ENCODE data around the gene IKZF2. TPM values are rescaled to one million over a fixed set of nuclear protein-coding genes. Genes with fewer than 3 reads are reported as not detected.

IKZF2 gene
- total RNA-seq, 1 experiment from 2014 or later = 1.6 TPM

GRCh38 chr2:212977152-212977551 lies 174.3 kb downstream of the IKZF2 start (continued):
- TF ChIP-seq REST (IDR thresholded peaks at IDR 0.05; ENCODE audit: low read depth) (no peak), ZFX (IDR thresholded peaks at IDR 0.05) (no peak), SP1 (IDR thresholded peaks at IDR 0.05; ENCODE audit: low read depth) (no peak), JUND (IDR thresholded peaks at IDR 0.05) (no peak), POLR2AphosphoS5 (IDR thresholded peaks at IDR 0.05; ENCODE audit: low read depth, low read length) (no peak), EZH2phosphoT487 (IDR thresholded peaks at IDR 0.05; ENCODE audit: borderline replicate concordance) (no peak), SRF (IDR thresholded peaks at IDR 0.05; ENCODE audit: low read depth) (no peak), EGR1 (IDR thresholded peaks at IDR 0.05; ENCODE audit: low read depth) (no peak), ZNF274 (IDR thresholded peaks at IDR 0.05; ENCODE audit: low read depth, low read length) (no peak), EZH2 (IDR thresholded peaks at IDR 0.05) (no peak), FOSL1 (IDR thresholded peaks at IDR 0.05; ENCODE audit: low read depth) (no peak)
- TF ChIP-seq, protein P1, sequence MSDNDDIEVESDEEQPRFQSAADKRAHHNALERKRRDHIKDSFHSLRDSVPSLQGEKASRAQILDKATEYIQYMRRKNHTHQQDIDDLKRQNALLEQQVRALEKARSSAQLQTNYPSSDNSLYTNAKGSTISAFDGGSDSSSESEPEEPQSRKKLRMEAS (IDR thresholded peaks at IDR 0.05) = no peak
- TF ChIP-seq, protein P2, sequence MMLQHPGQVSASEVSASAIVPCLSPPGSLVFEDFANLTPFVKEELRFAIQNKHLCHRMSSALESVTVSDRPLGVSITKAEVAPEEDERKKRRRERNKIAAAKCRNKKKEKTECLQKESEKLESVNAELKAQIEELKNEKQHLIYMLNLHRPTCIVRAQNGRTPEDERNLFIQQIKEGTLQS (IDR thresholded peaks at IDR 0.05) = no peak

DNA sequence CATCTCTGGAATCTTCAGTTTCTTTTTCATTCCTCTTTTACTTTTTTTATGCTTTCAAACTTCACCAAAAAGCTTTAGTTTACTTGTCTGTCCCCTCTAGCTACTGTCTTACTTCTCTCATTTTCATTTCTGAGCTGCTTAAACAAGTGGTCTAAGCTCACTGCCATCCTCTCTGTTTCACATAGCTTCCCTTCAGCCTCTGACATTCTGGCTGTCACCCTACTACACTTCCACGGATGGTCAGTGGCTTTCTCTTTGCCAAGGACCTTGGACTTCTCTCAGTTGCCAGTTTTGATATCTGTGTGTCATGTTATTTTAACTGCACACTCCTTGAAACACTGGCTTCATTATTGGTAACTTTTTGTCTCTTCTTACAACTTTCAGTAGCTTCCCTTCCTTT lies 176.1 kb downstream of the IKZF2 start:
- ATAC-seq (no peak), DNase-seq (ENCODE audit: low read depth, low spot score) (no peak)
- no peak overlapping the region for H2AFZ ChIP-seq (ENCODE audit: low read depth, low read length, poor library complexity, severe bottlenecking)
- no peak overlapping the region for H3K9ac ChIP-seq (ENCODE audit: low read length)
- intact Hi-C loops (cut with micrococcal nuclease) = no loop called here
- no peak overlapping the region for H3K4me2 ChIP-seq (ENCODE audit: low read length)
- TF ChIP-seq REST (IDR thresholded peaks at IDR 0.05; ENCODE audit: low read depth) (no peak), SIN3A (IDR thresholded peaks at IDR 0.05; ENCODE audit: low read depth) (no peak)
- CTCF ChIA-PET = no interaction called here
- H4K20me1 ChIP-seq (ENCODE audit: insufficient read depth) = no peaks in the 10 kb centered on the region
- RAD21 ChIA-PET (ENCODE audit: low non-redundant PET in 1 of 2, low total read pairs in 2 of 2, uncharacterized antibody in 2 of 2, unreplicated experiment in 2 of 2) = no interaction called here
- H3K9me3 ChIP-seq (ENCODE audit: control insufficient read depth in 1 of 2, insufficient read depth in 1 of 2, low read depth in 1 of 2, low read length in 2 of 2) = no peaks in the 10 kb centered on the region
- H3K4me1 ChIP-seq (ENCODE audit: control insufficient read depth in 1 of 2, insufficient read depth in 2 of 2, low read length in 2 of 2) = no peaks in the 10 kb centered on the region
- no TSS peak for BruUV-seq (replicated peaks)
- H3K79me2 ChIP-seq (ENCODE audit: insufficient read depth, low read length) = no peaks in the 10 kb centered on the region
- no peaks in the 10 kb centered on the region for H3K9me2 ChIP-seq (ENCODE audit: insufficient read depth)
- H3K27me3 ChIP-seq (ENCODE audit: insufficient read depth, low read length) = no peaks in the 10 kb centered on the region
- POLR2A ChIA-PET = no interaction called here
- H3K4me3 ChIP-seq (replicated peaks in 1 of 2; ENCODE audit: low read depth in 1 of 2, low read length in 2 of 2) = no peak overlapping the region
- H3K27ac ChIP-seq (ENCODE audit: low read depth, low read length) = no peak overlapping the region
- H3K36me3 ChIP-seq (ENCODE audit: control insufficient read depth in 1 of 2, insufficient read depth in 2 of 2, low read length in 2 of 2) = no peaks in the 10 kb centered on the region
